Spleen (tissue), 11 donors: ENCODE results near the gene SOWAHC. TPM values are rescaled to one million over a fixed set of nuclear protein-coding genes. Genes with fewer than 3 reads are reported as not detected.

Source experiments
- DNase-seq: peaks from one replicate; pipeline ENCODE4 v3.0.0-alpha.2; 2020
- H3K27ac ChIP-seq, 8 donors: fragments of 200-600 bp; sonication (generic) in 7 of 8; 1 replicate in 4 of 8; 2 replicates in 4 of 8; pipeline versions ENCODE4 v1.5.0 to v1.8.0; 2016 to 2021; ENCODE audit warnings: inconsistent platforms in 4 of 8, mild to moderate bottlenecking in 4 of 8, moderate library complexity in 1 of 8
- H3K27me3 ChIP-seq, 7 donors: fragments of 200-600 bp; sonication (generic) in 6 of 7; replicated peaks in 1 of 7; 1 replicate in 4 of 7; 2 replicates in 3 of 7; pipeline versions ENCODE4 v1.5.0 to v1.8.0; 2016 to 2021; ENCODE audit warnings: inconsistent platforms in 3 of 7, mild to moderate bottlenecking in 1 of 7
- H3K36me3 ChIP-seq, 6 donors: fragments of 200-600 bp; sonication (generic) in 5 of 6; 1 replicate in 4 of 6; 2 replicates in 2 of 6; pipeline versions ENCODE4 v1.5.0 to v1.8.0; 2016 to 2021; ENCODE audit warnings: inconsistent platforms in 2 of 6
- H3K4me1 ChIP-seq, 6 donors: fragments of 200-600 bp; sonication (generic) in 5 of 6; 1 replicate in 3 of 6; 2 replicates in 3 of 6; pipeline versions ENCODE4 v1.5.0 to v1.8.0; 2016 to 2021; ENCODE audit warnings: inconsistent platforms in 3 of 6
- H3K4me3 ChIP-seq, 8 donors: fragments of 200-600 bp; sonication (generic) in 7 of 8; 1 replicate in 4 of 8; 2 replicates in 4 of 8; pipeline versions ENCODE4 v1.5.0 to v1.8.0; 2016 to 2021; ENCODE audit warnings: inconsistent platforms in 4 of 8, mild to moderate bottlenecking in 4 of 8, moderate library complexity in 2 of 8
- H3K9me3 ChIP-seq, 8 donors: fragments of 200-600 bp; sonication (generic) in 7 of 8; 1 replicate in 4 of 8; 2 replicates in 4 of 8; pipeline versions ENCODE4 v1.5.0 to v1.8.0; 2016 to 2021; ENCODE audit warnings: inconsistent platforms in 4 of 8
- POLR2A ChIP-seq, 3 donors: fragments of 450-650 bp; IDR thresholded peaks; one replicate each; pipeline ENCODE4 v1.5.1; 2017; ENCODE audit warnings: antibody characterized with exemption in 3 of 3, mild to moderate bottlenecking in 1 of 3
- POLR2AphosphoS5 ChIP-seq, 3 donors: sonication (generic); formaldehyde crosslinking; IDR thresholded peaks; one replicate each; pipeline ENCODE4 v1.5.1; 2017; ENCODE audit warnings: antibody characterized with exemption in 3 of 3
- WGBS, 5 donors: extraction: QIAGEN DNeasy Blood & Tissue Kit in 3 of 5; methylation state at CpG; one replicate each; pipeline versions ENCODE4 v1.1.5 to v1.1.7; 2013 to 2018; 5-methylcytosine and 5-hydroxymethylcytosine counted together
- intact Hi-C: fragments of 100-400 bp; cut with DNase I; formaldehyde crosslinking; loops from one replicate; pipeline ENCODE4 v1.15.0; 2023; ENCODE audit warnings: low total_unique reads
- polyA plus RNA-seq, 3 donors: library from polyadenylated mRNA; stranded (reverse); fragments of 200-250 nt; gene quantifications; one replicate each; pipeline ENCODE4 v1.2.1, GENCODE V29; 2013
- total RNA-seq, 7 donors: library from RNA; depleted of rRNA in 3 of 7; stranded (reverse); fragments of >200 nt in 3 of 7; fragmentation: NEBNext Ultra II Directional in 4 of 7; extraction: Animal tissue kit (Norgen Biotek cat#: 25700) in 4 of 7; gene quantifications; one replicate each; pipeline versions ENCODE4 v1.1.0 to v1.2.1, GENCODE V29; 2016 to 2021
- TF ChIP-seq, protein P1 (sequence below), 11 experiments: fragments of 200-600 bp in 7 of 11; fragments of 450-650 bp in 4 of 11; sonication (generic) in 4 of 11; IDR thresholded peaks in 8 of 11; conservative IDR thresholded peaks in 3 of 11; 1 replicate in 7 of 11; 2 replicates in 4 of 11; pipeline versions ENCODE4 v1.4.0 to v1.8.0; 2016 to 2021; ENCODE audit warnings: antibody characterized with exemption in 11 of 11, inconsistent platforms in 4 of 11, mild to moderate bottlenecking in 1 of 11
- donor health status: healthy with polysubstance abuse.
- donor health status: DM: no; HTN: no; CAD: no; lungs with moderate emphysema.
- donor health status: DM: no; HTN: no; CAD: no.
- donor health status: Bipolar disorder and iron deficiency.
- donor health status: healthy.
- donor health status: DM: no; HTN: no; CAD: no.
- donor health status: DM: yes; HTN: yes; CAD: no.

The SOWAHC gene
- total and polyA plus RNA-seq, 10 donors, result 1.6 to 9.9 (median 6.5) TPM

DNA sequence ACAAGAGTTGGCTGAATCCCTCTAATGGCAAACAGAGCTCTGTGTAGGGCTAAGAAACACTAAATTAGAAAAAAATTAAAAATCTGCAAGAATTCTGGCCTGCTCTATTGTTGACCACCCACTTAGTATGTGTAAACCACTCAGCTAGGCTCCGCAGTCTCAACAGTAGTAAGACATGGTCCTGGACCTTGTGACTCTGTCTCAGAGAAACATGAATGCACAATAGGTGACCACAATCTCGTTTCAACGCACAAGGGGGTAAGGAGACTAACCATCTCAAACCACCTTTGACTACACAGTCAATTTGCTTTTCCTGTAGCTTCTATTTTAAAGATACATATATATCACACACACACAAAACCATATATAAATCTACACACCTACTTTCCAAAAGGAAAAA is 16.9 kb upstream of the SOWAHC start:
- Histone ChIP-seq H3K27ac (no peak overlapping the region), H3K9me3 (no peaks in the 10 kb centered on the region), H3K27me3 (no peaks in the 10 kb centered on the region), H3K36me3 (no peaks in the 10 kb centered on the region), H3K4me1 (peaks cover 0 to 10% (median 0%) of the 10 kb centered on the region in 6 donors), H3K4me3 (no peak overlapping the region)
- intact Hi-C loops, result no loop called here
- WGBS, 5 donors, result 72 to 90% (median 81%) methylated on average over 3 of the region's 3 CpGs
- DNase-seq, result no peak
- TF ChIP-seq, protein P1, sequence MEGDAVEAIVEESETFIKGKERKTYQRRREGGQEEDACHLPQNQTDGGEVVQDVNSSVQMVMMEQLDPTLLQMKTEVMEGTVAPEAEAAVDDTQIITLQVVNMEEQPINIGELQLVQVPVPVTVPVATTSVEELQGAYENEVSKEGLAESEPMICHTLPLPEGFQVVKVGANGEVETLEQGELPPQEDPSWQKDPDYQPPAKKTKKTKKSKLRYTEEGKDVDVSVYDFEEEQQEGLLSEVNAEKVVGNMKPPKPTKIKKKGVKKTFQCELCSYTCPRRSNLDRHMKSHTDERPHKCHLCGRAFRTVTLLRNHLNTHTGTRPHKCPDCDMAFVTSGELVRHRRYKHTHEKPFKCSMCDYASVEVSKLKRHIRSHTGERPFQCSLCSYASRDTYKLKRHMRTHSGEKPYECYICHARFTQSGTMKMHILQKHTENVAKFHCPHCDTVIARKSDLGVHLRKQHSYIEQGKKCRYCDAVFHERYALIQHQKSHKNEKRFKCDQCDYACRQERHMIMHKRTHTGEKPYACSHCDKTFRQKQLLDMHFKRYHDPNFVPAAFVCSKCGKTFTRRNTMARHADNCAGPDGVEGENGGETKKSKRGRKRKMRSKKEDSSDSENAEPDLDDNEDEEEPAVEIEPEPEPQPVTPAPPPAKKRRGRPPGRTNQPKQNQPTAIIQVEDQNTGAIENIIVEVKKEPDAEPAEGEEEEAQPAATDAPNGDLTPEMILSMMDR (IDR thresholded peaks at IDR 0.05 in 8 of 11, conservative IDR thresholded peaks at IDR 0.05 in 3 of 11), result no peak
- TF ChIP-seq POLR2A (IDR thresholded peaks at IDR 0.05) (no peak), POLR2AphosphoS5 (IDR thresholded peaks at IDR 0.05) (no peak)

DNA sequence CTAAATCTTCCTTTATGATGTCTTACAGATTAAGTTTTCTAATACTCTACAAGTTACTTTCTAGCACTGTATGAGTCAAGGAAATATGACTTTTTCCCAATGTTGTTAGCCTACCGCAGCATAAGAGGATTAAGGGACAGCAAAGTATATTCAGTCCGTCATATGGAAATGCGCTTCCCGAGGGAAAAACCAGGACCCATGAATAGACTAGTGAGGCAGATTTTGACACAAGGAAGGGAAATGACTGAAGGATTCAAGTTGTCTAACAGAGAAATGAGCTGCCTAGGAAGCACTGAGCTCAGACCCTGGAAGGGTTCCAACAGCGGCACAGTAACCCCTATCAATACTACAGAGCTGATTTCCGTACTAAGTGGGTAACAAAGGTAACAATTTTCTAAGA is 12.4 kb upstream of the SOWAHC start:
- TF ChIP-seq, protein P1 (IDR thresholded peaks at IDR 0.05 in 8 of 11, conservative IDR thresholded peaks at IDR 0.05 in 3 of 11), result no peak
- TF ChIP-seq POLR2AphosphoS5 (IDR thresholded peaks at IDR 0.05) (no peak), POLR2A (IDR thresholded peaks at IDR 0.05) (no peak)

DNA sequence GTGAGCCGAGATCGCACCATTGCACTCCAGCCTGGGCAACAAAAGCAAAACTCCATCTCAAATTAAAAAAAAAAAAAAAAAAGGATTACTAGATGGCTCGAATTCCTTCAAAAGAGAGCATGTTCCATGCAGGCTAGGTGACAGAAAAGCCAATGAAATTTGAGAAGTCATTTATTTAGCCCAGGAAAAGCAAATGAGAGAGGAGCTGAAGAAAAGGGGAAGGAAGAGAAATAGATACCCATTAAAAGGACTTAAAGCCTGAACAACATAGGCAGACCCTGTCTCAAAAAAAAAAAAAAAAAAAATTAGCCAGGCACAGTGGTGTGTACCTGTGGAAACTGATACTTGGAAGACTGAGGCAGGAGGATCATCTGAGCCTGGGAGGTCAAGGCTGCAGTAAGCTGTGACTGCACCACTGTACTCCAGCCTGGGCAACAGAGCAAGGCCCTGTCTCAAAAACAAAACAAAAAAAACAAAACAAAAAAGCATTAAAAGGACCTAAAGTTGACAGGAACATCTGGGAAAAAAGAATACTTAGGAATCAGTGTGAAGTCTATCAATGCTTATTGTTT is 11.5 kb upstream of the SOWAHC start:
- Histone ChIP-seq H3K27me3 (peaks cover 0 to 11% (median 0%) of the 10 kb centered on the region in 7 donors), H3K4me1 (peaks cover 0 to 10% (median 0%) of the 10 kb centered on the region in 6 donors), H3K4me3 (no peak overlapping the region), H3K27ac (no peak overlapping the region), H3K36me3 (no peaks in the 10 kb centered on the region), H3K9me3 (no peaks in the 10 kb centered on the region)
- intact Hi-C loops, result no loop called here
- DNase-seq, result no peak
- 73 to 93% (median 91%) methylated on average over 3 of the region's 3 CpGs for WGBS, 5 donors
- TF ChIP-seq POLR2AphosphoS5 (IDR thresholded peaks at IDR 0.05) (no peak), POLR2A (IDR thresholded peaks at IDR 0.05) (no peak)
- TF ChIP-seq, protein P1 (IDR thresholded peaks at IDR 0.05 in 8 of 11, conservative IDR thresholded peaks at IDR 0.05 in 3 of 11), result no peak

More for the DNA sequence above, 12.4 kb upstream of the SOWAHC start:
- intact Hi-C loops, result no loop called here
- 69 to 81% (median 79%) methylated on average over 6 of the region's 6 CpGs for WGBS, 5 donors
- no peak for DNase-seq
- no peaks in the 10 kb centered on the region for H3K36me3 ChIP-seq
- H3K4me1 ChIP-seq, result peaks cover 0 to 10% (median 0%) of the 10 kb centered on the region in 6 donors
- H3K27ac ChIP-seq, result no peak overlapping the region
- H3K9me3 ChIP-seq, result no peaks in the 10 kb centered on the region
- H3K4me3 ChIP-seq, result no peak overlapping the region
- peaks cover 0 to 2% (median 0%) of the 10 kb centered on the region in 7 donors for H3K27me3 ChIP-seq

DNA sequence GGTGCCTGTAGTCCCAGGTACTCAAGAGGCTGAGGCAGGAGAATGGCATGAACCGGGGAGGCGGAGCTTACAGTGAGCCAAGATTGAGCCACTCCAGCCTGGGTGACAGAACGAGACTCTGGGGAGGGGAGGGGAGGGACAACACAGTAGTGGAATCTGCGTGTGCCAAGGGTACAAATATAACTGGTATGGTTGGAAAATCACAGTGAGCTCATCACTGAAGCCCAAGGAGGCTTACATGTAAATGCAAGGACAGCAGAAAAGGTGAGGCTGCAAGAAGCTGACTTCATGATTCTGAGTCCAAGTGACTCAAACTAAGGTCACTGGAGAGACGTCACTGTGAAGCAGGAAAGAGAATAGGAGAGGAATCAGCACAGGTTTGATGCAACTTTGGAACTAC is 9.6 kb upstream of the SOWAHC start:
- peaks cover 0 to 18% (median 8%) of the 10 kb centered on the region in 6 donors for H3K4me1 ChIP-seq
- intact Hi-C loops, result no loop called here
- H3K36me3 ChIP-seq, result no peaks in the 10 kb centered on the region
- no peak for DNase-seq
- WGBS, 5 donors, result 79 to 87% (median 79%) methylated on average over 5 of the region's 5 CpGs
- H3K9me3 ChIP-seq, result no peaks in the 10 kb centered on the region
- no peak overlapping the region for H3K4me3 ChIP-seq
- TF ChIP-seq, protein P1 (IDR thresholded peaks at IDR 0.05 in 8 of 11, conservative IDR thresholded peaks at IDR 0.05 in 3 of 11), result no peak
- TF ChIP-seq POLR2AphosphoS5 (IDR thresholded peaks at IDR 0.05), result no peak
- no peak overlapping the region for H3K27ac ChIP-seq
- H3K27me3 ChIP-seq, result peaks cover 0 to 23% (median 0%) of the 10 kb centered on the region in 7 donors
